Parathyroid adenoma (tissue), 2 donors: Measurements from ENCODE around the gene NCBP2.

Experiments
- H2AFZ ChIP-seq: fragments of 300-600 bp; sonication (generic); one replicate; pipeline ENCODE4 v1.7.0; 2017; ENCODE audit warnings: antibody characterized with exemption, mild to moderate bottlenecking
- H3K27ac ChIP-seq: fragments of 300-600 bp; sonication (generic); one replicate; pipeline ENCODE4 v1.7.0; 2017
- H3K27me3 ChIP-seq: fragments of 300-600 bp; sonication (generic); one replicate; pipeline ENCODE4 v1.7.0; 2017; ENCODE audit warnings: low read length; ENCODE audit not compliant: control insufficient read depth, insufficient read depth
- H3K36me3 ChIP-seq: fragments of 300-600 bp; sonication (generic); one replicate; pipeline ENCODE4 v1.7.0; 2017; ENCODE audit warnings: low read length; ENCODE audit not compliant: control insufficient read depth, insufficient read depth
- H3K4me1 ChIP-seq: fragments of 300-600 bp; sonication (generic); one replicate; pipeline ENCODE4 v1.7.0; 2017; ENCODE audit warnings: control low read depth
- H3K4me2 ChIP-seq: fragments of 300-600 bp; sonication (generic); one replicate; pipeline ENCODE4 v1.7.0; 2017; ENCODE audit warnings: low read length
- H3K4me3 ChIP-seq: fragments of 300-600 bp; sonication (generic); one replicate; pipeline ENCODE4 v1.7.0; 2017; ENCODE audit warnings: low read depth, low read length
- H3K79me2 ChIP-seq: fragments of 300-600 bp; sonication (generic); one replicate; pipeline ENCODE4 v1.7.0; 2017; ENCODE audit warnings: control low read depth
- H3K9ac ChIP-seq: fragments of 300-600 bp; sonication (generic); one replicate; pipeline ENCODE4 v1.7.0; 2017; ENCODE audit warnings: mild to moderate bottlenecking
- H3K9me3 ChIP-seq: fragments of 300-600 bp; sonication (generic); one replicate; pipeline ENCODE4 v1.7.0; 2017; ENCODE audit warnings: low read length; ENCODE audit not compliant: control insufficient read depth
- CTCF ChIP-seq: fragments of 300-600 bp; sonication (generic); IDR thresholded peaks from one replicate; pipeline ENCODE4 v1.7.0; 2017; ENCODE audit warnings: antibody characterized with exemption, mild to moderate bottlenecking
- donor health status: primary hyperparathyroidism.

The NCBP2 gene

GRCh38 chr3:196965804-196966173 lies 23.5 kb upstream of the NCBP2 start:
- Histone ChIP-seq H3K79me2 (peaks cover 3% of the 10 kb centered on the region), H3K27ac (no peak overlapping the region), H3K4me3 (no peak overlapping the region), H3K27me3 (no peaks in the 10 kb centered on the region), H3K4me1 (peaks cover 4% of the 10 kb centered on the region), H2AFZ (no peak overlapping the region), H3K4me2 (no peak overlapping the region), H3K9ac (no peak overlapping the region), H3K36me3 (no peaks in the 10 kb centered on the region), H3K9me3 (no peaks in the 10 kb centered on the region)
- TF ChIP-seq CTCF, result no peak

- Histone ChIP-seq H2AFZ (no peak overlapping the region), H3K36me3 (no peaks in the 10 kb centered on the region), H3K4me3 (no peak overlapping the region), H3K79me2 (peaks cover 3% of the 10 kb centered on the region), H3K27me3 (no peaks in the 10 kb centered on the region), H3K4me2 (no peak overlapping the region), H3K27ac (no peak overlapping the region), H3K9ac (no peak overlapping the region), H3K4me1 (peaks cover 4% of the 10 kb centered on the region), H3K9me3 (no peaks in the 10 kb centered on the region)
- TF ChIP-seq CTCF, result no peak
Measured at GRCh38 chr3:196965112-196965803, 22.9 kb upstream of the NCBP2 start.

- no peak overlapping the region for H3K9ac ChIP-seq
- no peaks in the 10 kb centered on the region for H3K36me3 ChIP-seq
Measured at GRCh38 chr3:196963631-196963953, 21.3 kb upstream of the NCBP2 start.

GRCh38 chr3:196962930-196963630 lies 20.8 kb upstream of the NCBP2 start:
- Histone ChIP-seq H3K9ac (no peak overlapping the region), H3K9me3 (no peaks in the 10 kb centered on the region), H3K4me2 (no peak overlapping the region), H3K27me3 (no peaks in the 10 kb centered on the region), H2AFZ (no peak overlapping the region), H3K36me3 (no peaks in the 10 kb centered on the region), H3K79me2 (no peaks in the 10 kb centered on the region), H3K4me1 (peaks cover 2% of the 10 kb centered on the region), H3K4me3 (no peak overlapping the region), H3K27ac (no peak overlapping the region)
- TF ChIP-seq CTCF, result no peak

More at GRCh38 chr3:196963631-196963953, 21.3 kb upstream of the NCBP2 start:
- no peaks in the 10 kb centered on the region for H3K27me3 ChIP-seq
- no peak overlapping the region for H2AFZ ChIP-seq
- H3K4me2 ChIP-seq, result no peak overlapping the region
- no peak for TF ChIP-seq CTCF
- peaks cover 4% of the 10 kb centered on the region for H3K4me1 ChIP-seq
- H3K27ac ChIP-seq, result no peak overlapping the region
- H3K4me3 ChIP-seq, result no peak overlapping the region
- no peaks in the 10 kb centered on the region for H3K9me3 ChIP-seq
- peaks cover 3% of the 10 kb centered on the region for H3K79me2 ChIP-seq
